Stomach (tissue), 9 donors: ENCODE results near the gene RTP2. TPM values are rescaled to one million over a fixed set of nuclear protein-coding genes. Genes with fewer than 3 reads are reported as not detected.

Source experiments
- DNase-seq, 2 donors: peaks; one replicate each; pipeline versions ENCODE4 v3.0.0 to v3.0.0-alpha.2; 2013 to 2019
- H3K27ac ChIP-seq, 5 donors: fragments of 200-600 bp in 4 of 5; sonication (generic) in 4 of 5; one replicate each; pipeline ENCODE4 v1.5.1; 2013 to 2019; ENCODE audit warnings: mild to moderate bottlenecking in 1 of 5, moderate library complexity in 1 of 5
- H3K27me3 ChIP-seq, 3 donors: fragments of 200-600 bp; sonication (generic); one replicate each; pipeline ENCODE4 v1.5.1; 2017 to 2019; ENCODE audit warnings: mixed run types in 1 of 3
- H3K36me3 ChIP-seq, 4 donors: fragments of 200-600 bp; sonication (generic); 1 replicate in 3 of 4; 2 replicates in 1 of 4; pipeline ENCODE4 v1.5.1; 2016 to 2019
- H3K4me1 ChIP-seq, 4 donors: fragments of 200-600 bp; sonication (generic); one replicate each; pipeline ENCODE4 v1.5.1; 2016 to 2019
- H3K4me3 ChIP-seq, 4 donors: fragments of 200-600 bp; sonication (generic) in 3 of 4; one replicate each; pipeline ENCODE4 v1.5.1; 2016 to 2019; ENCODE audit warnings: mild to moderate bottlenecking in 1 of 4
- H3K9me3 ChIP-seq, 4 donors: fragments of 200-600 bp; sonication (generic); one replicate each; pipeline ENCODE4 v1.5.1; 2016 to 2019
- EP300 ChIP-seq: sonication (generic); formaldehyde crosslinking; IDR thresholded peaks from one replicate; pipeline ENCODE4 v1.6.1; 2017; ENCODE audit warnings: antibody characterized with exemption
- POLR2A ChIP-seq, 4 donors: fragments of 450-650 bp; IDR thresholded peaks; one replicate each; pipeline ENCODE4 v1.6.1; 2016; ENCODE audit warnings: antibody characterized with exemption in 4 of 4, control low read depth in 2 of 4, mild to moderate bottlenecking in 1 of 4, moderate library complexity in 1 of 4
- POLR2AphosphoS5 ChIP-seq, 3 donors: sonication (generic); formaldehyde crosslinking; IDR thresholded peaks; one replicate each; pipeline ENCODE4 v1.6.1; 2016; ENCODE audit warnings: antibody characterized with exemption in 3 of 3
- WGBS, 5 donors: extraction: QIAGEN DNeasy Blood & Tissue Kit in 3 of 5; methylation state at CpG; one replicate each; pipeline versions ENCODE4 v1.1.5 to v1.1.7; 2013 to 2018; 5-methylcytosine and 5-hydroxymethylcytosine counted together
- intact Hi-C: fragments of 100-400 bp; cut with DNase I; formaldehyde crosslinking; loops from one replicate; pipeline ENCODE4 v1.15.1; 2023; ENCODE audit warnings: low total_unique reads
- polyA plus RNA-seq, 3 donors: library from polyadenylated mRNA; stranded (reverse); fragments of 200-250 nt; gene quantifications; one replicate each; pipeline ENCODE4 v1.2.3, GENCODE V29; 2013
- total RNA-seq, 5 donors: library from RNA; depleted of rRNA; stranded (reverse); fragments of >200 nt; gene quantifications; one replicate each; pipeline versions ENCODE4 v1.1.0 to v1.2.3, GENCODE V29; 2014 to 2016
- TF ChIP-seq, protein P1 (sequence below), 7 experiments: fragments of 450-650 bp in 4 of 7; fragments of 200-600 bp in 3 of 7; sonication (generic) in 3 of 7; IDR thresholded peaks; one replicate each; pipeline ENCODE4 v1.5.1; 2016 to 2019; ENCODE audit warnings: antibody characterized with exemption in 7 of 7, control low read depth in 2 of 7, mild to moderate bottlenecking in 1 of 7
- donor health status: healthy with polysubstance abuse.
- donor health status: Bipolar disorder and iron deficiency.
- donor health status: healthy.

RTP2 gene
- total and polyA plus RNA-seq, 8 donors = not detected

DNA sequence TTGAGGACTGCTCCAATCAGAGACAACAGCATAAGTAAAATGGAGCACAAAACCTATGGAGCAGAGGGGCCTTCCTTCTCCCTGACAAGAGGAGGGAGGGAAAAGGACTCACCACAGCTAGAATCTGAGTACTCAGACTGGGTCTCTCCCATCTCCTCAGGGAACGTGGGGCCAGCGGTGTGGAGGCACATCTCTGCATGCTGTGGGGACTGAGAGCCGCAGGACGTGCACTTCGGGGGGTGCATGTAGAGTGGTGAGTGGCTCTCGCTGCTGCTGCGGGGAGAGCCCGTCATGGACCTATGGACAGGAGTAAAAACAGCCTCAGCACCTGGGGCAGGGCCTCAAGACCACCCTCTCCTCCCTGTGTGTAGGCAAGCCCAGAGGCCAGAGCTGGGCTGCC, 25.9 kb upstream of the RTP2 start:
- Histone ChIP-seq H3K9me3 (no peaks in the 10 kb centered on the region), H3K4me3 (no peak overlapping the region), H3K4me1 (no peaks in the 10 kb centered on the region), H3K27me3 (no peaks in the 10 kb centered on the region), H3K27ac (no peak overlapping the region), H3K36me3 (peaks cover 91 to 100% (median 100%) of the 10 kb centered on the region in 4 donors)
- intact Hi-C loops = no loop called here
- TF ChIP-seq EP300 = no peak
- WGBS, 5 donors = 91 to 99% (median 96%) methylated on average over 7 to 8 of the region's 8 CpGs
- no peak for DNase-seq

DNA sequence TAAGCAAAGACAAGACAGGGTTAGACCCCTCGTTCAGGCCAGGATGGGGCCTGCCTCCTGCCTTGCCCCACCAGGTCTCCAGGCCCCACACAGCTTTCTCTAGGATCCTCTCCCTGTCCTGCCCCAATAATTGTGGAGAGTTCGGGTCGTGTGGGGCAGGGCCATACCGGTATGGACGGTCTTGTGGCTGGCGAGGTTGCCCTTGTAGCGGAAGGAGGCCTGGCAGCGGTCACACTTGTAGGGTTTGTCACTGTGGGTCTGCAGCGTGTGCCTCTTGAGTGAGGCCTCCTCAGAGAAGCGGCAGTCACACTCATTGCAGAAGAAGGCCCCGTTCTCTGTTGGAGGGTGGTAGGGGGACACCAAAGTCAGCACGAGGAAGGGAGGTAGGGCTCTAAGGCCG, 24.2 kb upstream of the RTP2 start:
- no peak for DNase-seq
- Histone ChIP-seq H3K4me3 (no peak overlapping the region), H3K27me3 (no peaks in the 10 kb centered on the region), H3K27ac (no peak overlapping the region), H3K36me3 (peaks cover 95 to 100% (median 100%) of the 10 kb centered on the region in 4 donors), H3K9me3 (no peaks in the 10 kb centered on the region), H3K4me1 (no peaks in the 10 kb centered on the region)
- intact Hi-C loops = no loop called here
- TF ChIP-seq POLR2AphosphoS5 (IDR thresholded peaks at IDR 0.05) (no peak), POLR2A (IDR thresholded peaks at IDR 0.05) (no peak), EP300 (no peak)
- TF ChIP-seq, protein P1, sequence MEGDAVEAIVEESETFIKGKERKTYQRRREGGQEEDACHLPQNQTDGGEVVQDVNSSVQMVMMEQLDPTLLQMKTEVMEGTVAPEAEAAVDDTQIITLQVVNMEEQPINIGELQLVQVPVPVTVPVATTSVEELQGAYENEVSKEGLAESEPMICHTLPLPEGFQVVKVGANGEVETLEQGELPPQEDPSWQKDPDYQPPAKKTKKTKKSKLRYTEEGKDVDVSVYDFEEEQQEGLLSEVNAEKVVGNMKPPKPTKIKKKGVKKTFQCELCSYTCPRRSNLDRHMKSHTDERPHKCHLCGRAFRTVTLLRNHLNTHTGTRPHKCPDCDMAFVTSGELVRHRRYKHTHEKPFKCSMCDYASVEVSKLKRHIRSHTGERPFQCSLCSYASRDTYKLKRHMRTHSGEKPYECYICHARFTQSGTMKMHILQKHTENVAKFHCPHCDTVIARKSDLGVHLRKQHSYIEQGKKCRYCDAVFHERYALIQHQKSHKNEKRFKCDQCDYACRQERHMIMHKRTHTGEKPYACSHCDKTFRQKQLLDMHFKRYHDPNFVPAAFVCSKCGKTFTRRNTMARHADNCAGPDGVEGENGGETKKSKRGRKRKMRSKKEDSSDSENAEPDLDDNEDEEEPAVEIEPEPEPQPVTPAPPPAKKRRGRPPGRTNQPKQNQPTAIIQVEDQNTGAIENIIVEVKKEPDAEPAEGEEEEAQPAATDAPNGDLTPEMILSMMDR (IDR thresholded peaks at IDR 0.05) = no peak
- 94 to 96% (median 94%) methylated on average over 13 of the region's 13 CpGs for WGBS, 5 donors

DNA sequence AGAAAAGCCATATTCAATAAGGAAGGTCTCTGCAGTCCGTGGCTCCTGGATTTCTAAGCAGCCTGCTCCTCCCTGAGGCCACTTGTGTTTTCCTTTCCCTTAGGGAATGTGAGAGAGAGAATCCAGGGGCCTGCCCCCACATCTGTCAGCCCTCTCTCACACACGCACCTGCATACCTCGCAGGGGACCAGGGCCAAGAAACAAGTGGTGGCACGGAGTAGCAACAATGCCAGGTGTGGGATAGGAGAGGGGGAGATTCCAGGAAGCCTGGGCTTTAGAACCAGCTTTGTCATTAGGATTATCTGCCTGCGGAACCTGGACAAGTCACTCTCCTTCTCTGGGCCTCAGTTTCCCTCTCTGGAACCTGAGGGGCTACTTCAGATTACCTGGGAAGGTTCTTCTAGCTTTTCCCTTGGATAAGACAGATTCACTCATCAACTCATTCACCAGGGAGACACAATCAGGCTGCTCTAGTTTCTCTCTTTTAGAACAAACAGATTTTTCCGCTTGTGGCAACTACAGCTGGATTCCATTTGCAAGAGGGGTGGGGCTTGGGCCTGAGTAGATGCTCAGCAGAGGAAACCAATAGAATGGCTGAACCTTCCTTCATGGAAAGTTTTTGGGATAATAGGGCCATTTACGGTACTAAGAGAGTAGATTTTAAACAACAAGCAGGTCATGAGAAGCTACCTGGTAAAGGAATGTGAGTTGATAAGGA, 23.5 kb upstream of the RTP2 start:
- intact Hi-C loops = no loop called here
- Histone ChIP-seq H3K4me1 (peaks cover 0 to 5% (median under 1%) of the 10 kb centered on the region in 4 donors), H3K27me3 (no peaks in the 10 kb centered on the region), H3K27ac (no peak overlapping the region), H3K9me3 (no peaks in the 10 kb centered on the region), H3K36me3 (peaks cover 93 to 100% (median 100%) of the 10 kb centered on the region in 4 donors), H3K4me3 (no peak overlapping the region)
- WGBS, 5 donors = 82 to 92% (median 87%) methylated on average over 7 of the region's 7 CpGs
- no peak for DNase-seq
- TF ChIP-seq, protein P1 (IDR thresholded peaks at IDR 0.05) = no peak
- TF ChIP-seq POLR2AphosphoS5 (IDR thresholded peaks at IDR 0.05) (no peak), EP300 (no peak), POLR2A (IDR thresholded peaks at IDR 0.05) (no peak)

DNA sequence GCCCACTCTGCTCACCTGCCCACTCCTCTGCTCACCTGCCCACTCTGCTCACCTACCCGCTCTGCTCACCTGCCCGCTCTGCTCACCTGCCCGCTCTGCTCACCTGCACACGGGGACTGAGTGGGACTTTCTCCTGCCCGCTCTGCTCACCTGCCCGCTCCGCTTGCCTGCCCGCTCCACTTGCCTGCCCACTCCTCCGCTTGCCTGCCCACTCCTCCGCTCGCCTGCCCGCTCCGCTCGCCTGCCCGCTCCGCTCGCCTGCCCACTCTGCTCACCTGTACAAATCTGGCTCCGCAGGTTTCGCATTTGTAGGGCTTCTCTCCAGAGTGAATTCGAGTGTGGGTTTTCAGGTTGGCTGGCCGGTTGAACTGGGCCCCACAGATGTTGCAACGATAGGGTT, 22.9 kb upstream of the RTP2 start:
- Histone ChIP-seq H3K27ac (no peak overlapping the region), H3K27me3 (no peaks in the 10 kb centered on the region), H3K4me3 (no peak overlapping the region), H3K4me1 (peaks cover 0 to 11% (median 4%) of the 10 kb centered on the region in 4 donors), H3K36me3 (peaks cover 89 to 100% (median 98%) of the 10 kb centered on the region in 4 donors), H3K9me3 (no peaks in the 10 kb centered on the region)
- no peak for DNase-seq
- intact Hi-C loops = no loop called here
- no peak for TF ChIP-seq POLR2A (IDR thresholded peaks at IDR 0.05)
- no peak for TF ChIP-seq POLR2AphosphoS5 (IDR thresholded peaks at IDR 0.05)
- TF ChIP-seq, protein P1 (IDR thresholded peaks at IDR 0.05) = no peak
- no peak for TF ChIP-seq EP300
- 91 to 97% (median 92%) methylated on average over 22 of the region's 22 CpGs for WGBS, 5 donors

DNA sequence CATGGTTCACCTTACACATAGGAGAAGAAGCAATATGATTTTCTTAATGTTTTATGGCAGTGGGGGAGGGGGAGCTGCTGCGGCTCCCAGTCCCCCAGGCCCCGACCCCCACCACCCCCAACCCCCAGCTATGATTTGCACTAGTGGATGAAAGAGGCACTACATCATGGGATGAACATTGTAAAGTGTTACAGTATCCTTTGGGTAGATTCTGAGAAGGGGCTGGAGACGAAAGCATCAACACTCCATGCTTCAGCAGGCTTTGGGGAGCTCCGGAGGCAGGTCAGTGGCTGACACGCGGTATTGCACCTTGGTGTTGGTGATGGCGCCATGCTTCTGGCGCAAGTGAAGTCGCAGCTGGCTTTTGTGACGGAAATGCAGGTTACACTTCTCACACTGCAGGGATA, 19.9 kb upstream of the RTP2 start:
- DNase-seq = no peak
- intact Hi-C loops = no loop called here
- Histone ChIP-seq H3K9me3 (no peaks in the 10 kb centered on the region), H3K27ac (no peak overlapping the region), H3K27me3 (no peaks in the 10 kb centered on the region), H3K36me3 (peaks cover 59 to 71% (median 68%) of the 10 kb centered on the region in 4 donors), H3K4me3 (no peak overlapping the region), H3K4me1 (peaks cover 0 to 20% (median 8%) of the 10 kb centered on the region in 4 donors)
- 87 to 95% (median 92%) methylated on average over 10 of the region's 10 CpGs for WGBS, 5 donors
- TF ChIP-seq EP300 = no peak
- TF ChIP-seq, protein P1 (IDR thresholded peaks at IDR 0.05) = no peak
- no peak for TF ChIP-seq POLR2A (IDR thresholded peaks at IDR 0.05)
- no peak for TF ChIP-seq POLR2AphosphoS5 (IDR thresholded peaks at IDR 0.05)
